ENCODE measurements around the gene PLBD1.

Gene PLBD1

DNA sequence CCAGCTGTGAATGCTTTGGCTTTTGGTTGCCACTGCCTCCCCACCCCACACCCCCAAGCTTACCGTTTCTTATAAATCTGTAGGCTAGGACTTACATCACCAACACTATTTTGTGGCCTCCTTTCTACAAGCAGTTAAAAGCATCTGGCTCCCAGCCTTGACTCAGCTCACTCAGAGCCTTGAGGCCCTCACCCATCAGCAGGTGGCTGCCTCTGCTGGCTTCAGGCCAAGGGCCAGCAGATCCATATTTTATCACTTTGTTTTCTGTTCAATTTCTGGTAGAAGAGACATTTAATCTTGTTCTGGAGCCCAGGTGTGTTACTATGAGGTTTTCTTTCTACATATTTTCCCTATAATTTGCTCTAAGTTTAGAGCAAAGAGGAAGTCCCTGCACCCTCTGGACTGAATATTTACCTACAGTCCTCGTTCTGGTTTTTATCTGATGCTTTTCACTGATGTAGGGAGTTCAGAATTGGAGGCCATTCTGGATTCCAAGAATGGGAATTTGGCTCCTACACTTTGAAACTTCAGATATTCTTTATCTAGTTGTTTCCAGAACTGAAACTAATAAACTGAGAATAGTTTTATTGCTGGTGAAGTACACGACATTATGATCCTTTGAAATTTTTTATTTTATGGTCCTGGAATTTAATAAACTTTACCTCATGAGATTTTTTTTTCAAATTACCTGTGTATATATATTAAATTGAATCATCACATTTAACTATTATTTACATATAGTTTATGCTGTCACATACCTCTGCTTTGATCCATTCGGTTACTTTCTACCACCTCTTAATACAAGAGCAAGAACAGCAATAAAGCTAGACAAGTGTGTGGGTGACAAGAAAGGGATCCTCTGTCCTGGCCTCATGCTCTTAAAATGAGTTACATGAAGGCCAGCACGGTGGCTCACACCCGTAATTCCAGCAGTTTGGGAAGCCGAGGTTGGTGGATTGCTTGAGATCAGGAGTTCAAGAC lies 22.2 kb downstream of the PLBD1 start:
- Histone ChIP-seq H3K9me3 (ENCODE audit: control insufficient read depth, insufficient read depth, low read length) (no peaks in the 10 kb centered on the region), H3K9ac (ENCODE audit: low read depth, low read length) (no peak overlapping the region), H3K27ac (ENCODE audit: low read depth, low read length) (no peak overlapping the region), H3K27me3 (ENCODE audit: control insufficient read depth, insufficient read depth, low read length) (no peaks in the 10 kb centered on the region), H3K4me3 (ENCODE audit: low read depth, low read length) (no peak overlapping the region), H3K36me3 (ENCODE audit: control insufficient read depth, insufficient read depth, low read length) (no peaks in the 10 kb centered on the region), H3K4me1 (ENCODE audit: control insufficient read depth, insufficient read depth, low read length) (no peaks in the 10 kb centered on the region)

DNA sequence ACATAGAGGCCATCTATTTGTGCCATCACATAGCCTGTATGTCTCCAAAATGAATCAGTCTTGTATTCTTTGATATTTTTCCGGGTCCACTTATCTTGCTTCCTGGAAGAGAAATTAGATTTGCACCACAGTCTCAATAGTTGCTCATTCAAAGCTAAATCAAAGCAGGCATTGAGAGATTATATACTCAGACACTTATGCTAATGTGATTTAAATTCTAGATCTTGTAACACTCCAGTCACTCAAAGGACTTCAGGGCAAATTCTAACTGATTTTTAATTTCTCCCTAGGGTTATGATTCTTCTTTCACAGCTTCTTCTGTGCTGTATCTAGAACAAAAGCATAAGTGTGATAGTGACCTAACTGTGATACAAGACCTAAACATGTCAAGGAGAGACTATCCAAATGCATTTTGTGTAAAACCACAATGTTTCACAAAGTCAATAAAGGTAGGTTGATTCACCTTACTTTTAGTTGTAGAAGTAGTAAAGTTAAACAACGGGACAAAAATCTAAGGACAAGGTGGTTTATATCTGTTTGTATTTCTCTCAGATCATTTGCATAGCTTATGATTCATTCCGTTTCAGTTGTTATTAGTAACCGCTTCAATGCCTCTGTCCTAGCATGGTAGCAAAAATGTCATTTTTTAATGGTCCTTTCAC lies 26.8 kb downstream of the PLBD1 start:
- no peaks in the 10 kb centered on the region for H3K27me3 ChIP-seq (ENCODE audit: control insufficient read depth, insufficient read depth, low read length)
- no peaks in the 10 kb centered on the region for H3K36me3 ChIP-seq (ENCODE audit: control insufficient read depth, insufficient read depth, low read length)
- no peak overlapping the region for H3K27ac ChIP-seq (ENCODE audit: low read depth, low read length)
- no peak overlapping the region for H3K9ac ChIP-seq (ENCODE audit: low read depth, low read length)
- H3K9me3 ChIP-seq (ENCODE audit: control insufficient read depth, insufficient read depth, low read length) = no peaks in the 10 kb centered on the region
- no peak overlapping the region for H3K4me3 ChIP-seq (ENCODE audit: low read depth, low read length)
- no peaks in the 10 kb centered on the region for H3K4me1 ChIP-seq (ENCODE audit: control insufficient read depth, insufficient read depth, low read length)

DNA sequence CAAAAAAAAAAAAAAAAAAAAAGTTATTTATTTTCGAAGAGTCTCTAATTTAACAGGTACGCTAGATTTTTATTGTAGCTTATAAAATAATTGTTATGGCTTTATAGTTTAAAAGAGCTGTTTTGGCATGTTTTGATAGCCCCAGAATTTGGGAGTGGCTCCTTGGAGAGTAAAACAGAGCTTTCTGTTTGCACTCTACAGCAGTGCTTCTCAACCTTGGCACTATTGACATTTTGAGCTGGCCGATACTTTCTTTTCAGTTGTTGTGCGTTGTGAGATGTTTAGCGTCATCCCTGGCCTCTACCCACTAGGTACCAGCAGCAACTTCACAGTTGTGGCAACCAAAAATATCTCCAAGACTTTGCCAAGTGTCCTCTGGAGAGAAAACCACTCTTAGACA lies 30.6 kb downstream of the PLBD1 start:
- no peaks in the 10 kb centered on the region for H3K9me3 ChIP-seq (ENCODE audit: control insufficient read depth, insufficient read depth, low read length)
- no peak overlapping the region for H3K9ac ChIP-seq (ENCODE audit: low read depth, low read length)
- H3K4me1 ChIP-seq (ENCODE audit: control insufficient read depth, insufficient read depth, low read length) = no peaks in the 10 kb centered on the region
- no peaks in the 10 kb centered on the region for H3K27me3 ChIP-seq (ENCODE audit: control insufficient read depth, insufficient read depth, low read length)
- no peak overlapping the region for H3K27ac ChIP-seq (ENCODE audit: low read depth, low read length)
- peaks cover 5% of the 10 kb centered on the region; the same call in 1 of the 2 replicates for H3K36me3 ChIP-seq (ENCODE audit: control insufficient read depth, insufficient read depth, low read length)
- no peak overlapping the region for H3K4me3 ChIP-seq (ENCODE audit: low read depth, low read length)

DNA sequence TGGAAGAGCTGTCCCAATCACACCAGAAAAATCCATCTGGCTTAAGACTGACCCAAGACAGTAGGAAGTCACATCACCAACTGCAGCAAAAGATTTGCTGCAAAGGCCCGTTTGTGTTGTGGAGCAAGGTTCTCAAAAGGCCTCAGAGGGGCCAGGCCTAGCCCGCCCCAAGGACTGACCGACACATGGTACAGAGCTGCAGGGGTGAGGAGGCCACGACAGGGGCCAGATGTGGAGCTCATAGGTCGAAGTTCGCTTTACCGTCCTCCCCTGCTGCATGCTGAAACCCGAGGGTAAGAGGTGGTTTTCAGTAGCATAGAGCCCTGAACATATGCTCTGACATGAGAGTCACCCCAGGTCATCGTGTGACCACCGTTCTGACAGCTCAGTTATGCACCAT lies 35.5 kb downstream of the PLBD1 start:
- no peaks in the 10 kb centered on the region for H3K9me3 ChIP-seq (ENCODE audit: control insufficient read depth, insufficient read depth, low read length)
- H3K36me3 ChIP-seq (ENCODE audit: control insufficient read depth, insufficient read depth, low read length) = peaks cover 5% of the 10 kb centered on the region; the same call in 1 of the 2 replicates
- no peaks in the 10 kb centered on the region for H3K27me3 ChIP-seq (ENCODE audit: control insufficient read depth, insufficient read depth, low read length)
- H3K27ac ChIP-seq (ENCODE audit: low read depth, low read length) = no peak overlapping the region
- H3K4me3 ChIP-seq (ENCODE audit: low read depth, low read length) = no peak overlapping the region
- H3K4me1 ChIP-seq (ENCODE audit: control insufficient read depth, insufficient read depth, low read length) = no peaks in the 10 kb centered on the region
- no peak overlapping the region for H3K9ac ChIP-seq (ENCODE audit: low read depth, low read length)

DNA sequence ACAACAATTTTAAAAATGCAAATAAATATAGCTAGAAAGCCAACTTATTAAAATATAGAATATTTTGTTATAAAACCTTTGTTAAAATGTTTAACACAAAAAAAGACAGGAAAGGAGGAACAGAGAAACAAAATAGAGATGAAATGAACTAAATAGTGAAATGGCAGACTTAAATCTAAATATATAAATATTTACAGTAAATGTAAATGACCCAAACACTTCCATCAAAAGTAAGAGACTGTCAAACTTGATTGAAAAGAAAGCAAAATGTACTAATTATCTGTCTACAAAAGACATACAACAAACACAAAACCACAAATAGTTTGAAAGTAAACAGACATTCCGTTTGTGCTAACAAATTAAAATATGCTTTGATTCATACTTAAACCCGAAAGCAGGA lies 41.7 kb downstream of the PLBD1 start:
- H3K27ac ChIP-seq (ENCODE audit: low read depth, low read length) = no peak overlapping the region
- H3K4me3 ChIP-seq (ENCODE audit: low read depth, low read length) = no peak overlapping the region
- no peaks in the 10 kb centered on the region for H3K9me3 ChIP-seq (ENCODE audit: control insufficient read depth, insufficient read depth, low read length)
- no peaks in the 10 kb centered on the region for H3K27me3 ChIP-seq (ENCODE audit: control insufficient read depth, insufficient read depth, low read length)
- no peaks in the 10 kb centered on the region for H3K36me3 ChIP-seq (ENCODE audit: control insufficient read depth, insufficient read depth, low read length)
- no peaks in the 10 kb centered on the region for H3K4me1 ChIP-seq (ENCODE audit: control insufficient read depth, insufficient read depth, low read length)
- no peak overlapping the region for H3K9ac ChIP-seq (ENCODE audit: low read depth, low read length)

DNA sequence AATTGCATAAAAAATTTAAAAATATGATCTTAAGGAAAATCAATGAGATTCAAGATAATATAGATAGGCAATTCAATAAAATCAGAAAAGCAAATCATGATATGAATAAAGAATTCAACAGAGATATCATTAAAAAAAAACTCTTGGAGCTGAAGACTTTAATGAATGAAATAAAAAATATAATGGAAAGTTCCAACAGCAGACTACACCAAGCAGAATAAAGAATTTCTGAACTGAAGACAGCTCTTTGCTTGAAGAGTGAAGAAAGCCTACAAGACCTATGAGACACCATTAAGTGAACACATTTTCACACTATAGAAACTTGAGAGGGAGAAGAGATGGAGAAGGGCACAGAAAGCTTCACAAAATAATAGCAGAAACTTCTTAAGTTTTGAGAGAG lies 45.9 kb downstream of the PLBD1 start:
- H3K9ac ChIP-seq (ENCODE audit: low read depth, low read length) = no peak overlapping the region
- H3K27me3 ChIP-seq (ENCODE audit: control insufficient read depth, insufficient read depth, low read length) = no peaks in the 10 kb centered on the region
- H3K27ac ChIP-seq (ENCODE audit: low read depth, low read length) = no peak overlapping the region
- H3K36me3 ChIP-seq (ENCODE audit: control insufficient read depth, insufficient read depth, low read length) = no peaks in the 10 kb centered on the region
- no peaks in the 10 kb centered on the region for H3K9me3 ChIP-seq (ENCODE audit: control insufficient read depth, insufficient read depth, low read length)
- H3K4me1 ChIP-seq (ENCODE audit: control insufficient read depth, insufficient read depth, low read length) = no peaks in the 10 kb centered on the region
- no peak overlapping the region for H3K4me3 ChIP-seq (ENCODE audit: low read depth, low read length)

DNA sequence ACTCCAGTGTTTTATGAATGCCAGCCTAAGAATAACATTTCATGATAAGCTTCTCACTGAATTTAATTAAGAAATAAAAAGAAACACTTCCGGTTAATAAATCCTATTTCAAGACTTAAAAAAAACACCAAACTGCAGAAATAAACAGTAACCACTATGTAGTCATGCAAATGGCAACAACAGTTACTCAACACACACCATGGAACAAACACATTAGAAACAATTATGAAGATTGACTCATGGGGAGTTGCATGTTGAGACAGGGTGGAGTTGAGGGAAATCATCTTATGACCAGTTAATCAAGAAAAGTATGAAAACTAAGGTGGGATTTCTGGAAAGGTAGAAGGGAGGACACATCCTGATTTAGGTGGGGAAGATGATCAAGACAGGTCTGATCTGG lies 52.7 kb downstream of the PLBD1 start:
- Histone ChIP-seq H3K9me3 (ENCODE audit: control insufficient read depth, insufficient read depth, low read length) (no peaks in the 10 kb centered on the region), H3K4me3 (ENCODE audit: low read depth, low read length) (no peak overlapping the region), H3K9ac (ENCODE audit: low read depth, low read length) (no peak overlapping the region), H3K4me1 (ENCODE audit: control insufficient read depth, insufficient read depth, low read length) (peaks cover 3% of the 10 kb centered on the region; the same call in 1 of the 2 replicates), H3K27ac (ENCODE audit: low read depth, low read length) (no peak overlapping the region), H3K36me3 (ENCODE audit: control insufficient read depth, insufficient read depth, low read length) (no peaks in the 10 kb centered on the region), H3K27me3 (ENCODE audit: control insufficient read depth, insufficient read depth, low read length) (no peaks in the 10 kb centered on the region)

DNA sequence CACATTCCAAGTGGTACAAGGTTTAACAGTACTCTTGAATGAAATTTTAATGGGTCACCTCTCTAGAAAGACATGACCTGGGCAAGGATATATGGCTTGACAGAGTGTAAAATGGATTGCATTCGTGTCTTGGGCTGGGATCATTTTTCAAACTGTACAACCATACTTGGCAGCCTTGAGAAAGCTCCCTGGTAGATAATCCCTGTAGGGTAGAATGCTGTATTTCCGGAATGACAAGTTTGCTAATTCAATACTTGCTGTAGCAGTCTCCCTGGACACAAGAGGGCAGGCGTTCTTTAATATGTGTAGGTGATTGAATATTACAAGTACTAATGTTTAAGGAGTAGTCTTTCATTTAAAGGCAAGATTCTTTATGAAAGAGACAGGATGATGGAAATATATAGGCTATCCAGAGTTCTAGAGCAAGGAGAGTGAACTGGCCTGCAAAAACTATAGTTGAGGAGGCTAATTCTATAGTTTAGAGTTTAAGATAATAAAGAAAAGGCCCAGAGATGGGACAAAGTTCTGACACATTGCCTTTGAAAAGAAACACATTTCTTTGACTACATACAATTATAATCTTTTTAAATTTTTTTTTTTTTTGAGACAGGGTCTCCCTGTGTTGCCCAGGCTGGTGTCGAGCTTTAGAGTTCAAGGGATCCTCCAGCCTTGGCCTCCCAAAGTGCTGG lies 53.4 kb downstream of the PLBD1 start:
- Histone ChIP-seq H3K9me3 (ENCODE audit: control insufficient read depth, insufficient read depth, low read length) (no peaks in the 10 kb centered on the region), H3K36me3 (ENCODE audit: control insufficient read depth, insufficient read depth, low read length) (no peaks in the 10 kb centered on the region), H3K27me3 (ENCODE audit: control insufficient read depth, insufficient read depth, low read length) (no peaks in the 10 kb centered on the region), H3K9ac (ENCODE audit: low read depth, low read length) (no peak overlapping the region), H3K4me1 (ENCODE audit: control insufficient read depth, insufficient read depth, low read length) (peaks cover 3% of the 10 kb centered on the region; the same call in 1 of the 2 replicates), H3K4me3 (ENCODE audit: low read depth, low read length) (no peak overlapping the region), H3K27ac (ENCODE audit: low read depth, low read length) (no peak overlapping the region)

DNA sequence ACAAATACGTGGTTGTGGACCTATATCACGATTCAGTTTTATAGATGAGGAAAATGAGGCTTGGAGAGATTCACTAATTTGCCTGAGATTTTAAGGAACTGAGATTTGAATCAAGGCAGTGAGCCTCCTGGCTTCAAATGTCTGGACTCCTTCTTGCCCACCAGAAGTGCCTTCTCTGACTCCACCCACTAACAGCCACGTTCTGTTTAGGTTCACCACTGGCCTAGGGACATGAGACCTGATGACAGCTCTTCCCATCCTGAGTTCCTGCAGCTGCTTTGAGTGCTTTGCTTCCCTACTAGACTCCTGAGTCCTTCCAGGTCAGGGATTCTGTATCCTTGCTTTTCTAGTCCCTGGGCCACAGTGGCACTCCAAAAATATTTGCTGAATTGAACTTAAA lies 57.1 kb downstream of the PLBD1 start:
- Histone ChIP-seq H3K27me3 (ENCODE audit: control insufficient read depth, insufficient read depth, low read length) (no peaks in the 10 kb centered on the region), H3K36me3 (ENCODE audit: control insufficient read depth, insufficient read depth, low read length) (peaks cover 4% of the 10 kb centered on the region; the same call in 1 of the 2 replicates), H3K27ac (ENCODE audit: low read depth, low read length) (no peak overlapping the region), H3K4me1 (ENCODE audit: control insufficient read depth, insufficient read depth, low read length) (peaks cover 3% of the 10 kb centered on the region; the same call in 1 of the 2 replicates), H3K4me3 (ENCODE audit: low read depth, low read length) (no peak overlapping the region), H3K9me3 (ENCODE audit: control insufficient read depth, insufficient read depth, low read length) (no peaks in the 10 kb centered on the region), H3K9ac (ENCODE audit: low read depth, low read length) (no peak overlapping the region)

DNA sequence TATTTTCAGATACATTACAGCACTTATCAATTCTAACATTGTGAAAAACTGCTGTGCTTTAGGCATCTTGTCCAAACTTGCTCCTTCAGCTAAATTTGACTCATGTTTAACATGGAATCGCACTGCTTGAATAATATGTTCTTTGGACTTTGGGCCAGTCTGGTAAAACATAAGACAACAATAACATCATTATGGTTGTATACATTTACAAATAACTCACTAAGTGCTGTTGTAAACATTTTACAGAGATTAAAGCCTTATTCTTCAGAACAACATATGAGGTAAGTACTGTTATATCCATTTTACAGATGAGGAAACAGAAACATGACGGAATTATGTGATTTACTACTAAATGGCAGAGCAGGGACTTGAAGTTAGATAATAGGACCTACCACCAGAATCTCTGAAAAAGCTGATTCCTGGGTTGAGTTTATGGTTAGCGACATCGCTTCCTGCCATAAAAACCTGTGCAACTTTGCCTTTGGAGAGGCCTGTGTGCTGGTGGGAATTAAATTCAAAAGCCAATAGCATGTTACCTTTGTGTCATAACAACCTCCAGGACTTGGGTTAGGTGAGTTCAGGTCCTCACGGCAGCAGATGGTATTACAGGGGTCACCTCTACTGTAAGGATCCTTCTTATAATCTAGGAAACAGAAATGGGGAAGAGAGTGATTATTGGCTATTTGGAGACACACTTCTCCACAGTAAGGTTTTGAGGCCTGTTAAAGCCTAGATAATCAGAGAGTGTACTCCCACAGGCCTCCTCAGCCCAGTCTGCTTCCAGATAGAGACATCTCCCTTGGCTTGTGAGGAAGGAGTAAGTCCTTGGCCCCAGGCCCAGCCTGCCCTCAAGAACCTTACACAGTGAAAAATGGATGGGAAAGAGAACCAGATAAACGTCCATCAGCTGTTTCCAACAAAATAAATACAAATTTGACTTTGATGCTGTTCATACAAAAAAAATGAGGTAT lies 61.8 kb downstream of the PLBD1 start:
- Histone ChIP-seq H3K4me1 (ENCODE audit: control insufficient read depth, insufficient read depth, low read length) (peaks cover 11% of the 10 kb centered on the region), H3K27me3 (ENCODE audit: control insufficient read depth, insufficient read depth, low read length) (no peaks in the 10 kb centered on the region), H3K27ac (ENCODE audit: low read depth, low read length) (no peak overlapping the region), H3K36me3 (ENCODE audit: control insufficient read depth, insufficient read depth, low read length) (peaks cover 24% of the 10 kb centered on the region), H3K4me3 (ENCODE audit: low read depth, low read length) (no peak overlapping the region), H3K9me3 (ENCODE audit: control insufficient read depth, insufficient read depth, low read length) (no peaks in the 10 kb centered on the region), H3K9ac (ENCODE audit: low read depth, low read length) (no peak overlapping the region)
